ENCODE data around the gene SUFU.

GRCh38 chr10:102650655-102651454 is 147.1 kb downstream of the SUFU start:
- TF ChIP-seq CTCF (IDR thresholded peaks at IDR 0.05) (no peak), EZH2 (IDR thresholded peaks at IDR 0.05) (no peak)
